Measurements from ENCODE around the gene TMEM208.

GRCh38 chr16:67240506-67240905, 13.6 kb downstream of the TMEM208 start:
- TF ChIP-seq POLR2A (IDR thresholded peaks at IDR 0.05) = no peak
- no peak for TF ChIP-seq CTCF (IDR thresholded peaks at IDR 0.05 in 4 of 5, conservative IDR thresholded peaks at IDR 0.05 in 1 of 5)

All from gastrocnemius medialis (tissue), 4 donors.